Ecto neural progenitor cell (in vitro differentiated cells): ENCODE measurements around the gene PAM16.
"Not testable (repeated sequence)": the region's sequence is repeated elsewhere in the genome, so short reads cannot be mapped to it uniquely, and the experiment has no call there.

Source experiments
- DNase-seq: peaks from one replicate; pipeline ENCODE4 v3.0.0-alpha.2; 2018; ENCODE audit warnings: low spot score

The PAM16 gene

GRCh38 chr16:4350787-4351659 lies at the start of gene PAM16:
Gene PAM16 (minus strand): TSS chr16:4351321. CDS start chr16:4351234, 87 bp downstream.
- DNase-seq: peak; percentile 100

- DNase-seq: no peak
These were observed 48.0 kb upstream of the PAM16 start for GRCh38 chr16:4399001-4399730.

- DNase-seq: no peak
These were observed 44.1 kb upstream of the PAM16 start for GRCh38 chr16:4395055-4395726.

GRCh38 chr16:4393850-4394249 lies 42.7 kb upstream of the PAM16 start:
- DNase-seq: not testable (repeated sequence)

- DNase-seq: no peak
These were observed 42.1 kb upstream of the PAM16 start for GRCh38 chr16:4393240-4393600.

- DNase-seq: no peak
These were observed 41.5 kb upstream of the PAM16 start for GRCh38 chr16:4392382-4393239.

GRCh38 chr16:4391631-4392381 lies 40.7 kb upstream of the PAM16 start:
- no peak for DNase-seq

- DNase-seq: no peak
These were observed 39.4 kb upstream of the PAM16 start for GRCh38 chr16:4390266-4391260.

GRCh38 chr16:4389051-4389955 lies 38.2 kb upstream of the PAM16 start:
- DNase-seq: no peak

- DNase-seq: no peak
These were observed 37.3 kb upstream of the PAM16 start for GRCh38 chr16:4388271-4389021.

- no peak for DNase-seq
These were observed 36.7 kb upstream of the PAM16 start for GRCh38 chr16:4387781-4388180.

- no peak for DNase-seq
These were observed 35.9 kb upstream of the PAM16 start for GRCh38 chr16:4386951-4387565.

- DNase-seq: no peak
These were observed 35.3 kb upstream of the PAM16 start for GRCh38 chr16:4386451-4386805.

GRCh38 chr16:4385789-4386450 lies 34.8 kb upstream of the PAM16 start:
- no peak for DNase-seq

GRCh38 chr16:4385066-4385788 lies 34.1 kb upstream of the PAM16 start:
- DNase-seq: no peak

- DNase-seq: no peak
These were observed 33.4 kb upstream of the PAM16 start for GRCh38 chr16:4384509-4384942.
